ENCODE data around the gene APOBEC2.

Gene APOBEC2

DNA sequence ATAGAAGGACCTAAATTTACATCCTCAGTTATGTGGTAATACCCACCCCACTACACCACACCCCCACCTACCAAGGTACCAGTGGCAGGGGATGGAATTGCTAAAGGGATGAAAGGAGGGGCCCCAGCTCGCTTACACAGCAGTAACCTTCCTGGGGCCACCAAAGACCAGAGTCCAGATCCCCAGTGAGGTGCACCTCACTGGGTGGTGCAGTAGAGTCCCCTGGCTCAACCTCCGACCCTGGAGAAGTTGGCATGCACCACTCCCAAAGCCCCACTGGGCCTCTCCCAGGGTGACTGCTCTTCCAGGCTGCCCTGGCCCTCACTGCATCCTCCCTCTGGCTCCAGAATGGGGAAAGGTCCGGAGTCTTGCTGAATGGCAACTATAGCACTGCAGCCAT lies 14.8 kb upstream of the APOBEC2 start:
- no peak for DNase-seq

DNA sequence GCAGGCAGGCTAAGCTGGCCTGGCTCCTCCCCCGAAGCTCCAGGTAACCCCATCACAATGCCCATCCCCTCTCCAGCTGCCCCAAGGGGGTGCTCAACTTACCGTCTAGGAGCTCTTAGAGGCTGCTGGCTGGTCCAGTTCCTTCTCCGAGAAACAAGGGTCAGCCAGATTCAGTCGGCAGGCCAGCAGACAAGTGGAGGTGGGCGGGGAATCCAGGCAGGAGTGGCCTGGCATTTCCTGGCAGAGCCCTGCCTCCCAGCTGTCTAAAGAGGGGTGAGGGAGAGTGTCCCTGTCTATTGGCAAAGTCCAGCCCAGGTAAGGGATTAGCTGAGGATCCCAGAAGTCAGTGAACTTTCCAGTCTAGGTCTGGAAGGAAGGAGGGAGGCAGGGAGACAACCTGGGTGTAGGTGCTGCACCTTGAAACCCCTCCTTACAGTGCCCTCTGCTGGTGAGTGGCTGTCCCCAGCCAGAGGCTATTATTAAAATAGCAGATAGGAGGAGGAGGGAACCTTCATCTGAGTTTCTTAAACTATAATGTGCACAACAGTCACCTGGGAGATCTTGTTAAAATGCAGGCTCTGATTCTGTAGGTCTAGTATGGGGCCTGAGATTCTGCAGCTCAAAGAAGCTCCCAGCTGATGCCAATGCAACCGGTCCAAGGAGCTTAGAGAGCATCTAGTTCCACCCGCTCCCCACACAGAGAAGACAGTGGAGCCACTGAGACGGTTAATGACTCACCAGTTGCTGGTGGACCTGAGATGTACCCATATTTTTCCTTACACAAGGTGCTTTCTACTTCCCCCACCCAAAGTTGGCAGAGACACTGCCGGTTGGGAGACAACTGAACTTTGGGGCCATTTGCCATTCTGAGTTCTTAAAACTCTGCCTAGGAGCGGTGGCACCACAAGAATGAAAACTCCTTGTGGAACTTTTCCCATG lies 13.7 kb upstream of the APOBEC2 start, which contains the start of gene UNC5CL:
Gene UNC5CL (minus strand): TSS at position 162 of the 939 bp plus-strand sequence. CDS start 4,147 bp downstream, outside the sequence.
- DNase-seq, result peak; percentile 29

- no peak for DNase-seq
These were observed 12.7 kb upstream of the APOBEC2 start for GRCh38 chr6:41040101-41040939.

DNA sequence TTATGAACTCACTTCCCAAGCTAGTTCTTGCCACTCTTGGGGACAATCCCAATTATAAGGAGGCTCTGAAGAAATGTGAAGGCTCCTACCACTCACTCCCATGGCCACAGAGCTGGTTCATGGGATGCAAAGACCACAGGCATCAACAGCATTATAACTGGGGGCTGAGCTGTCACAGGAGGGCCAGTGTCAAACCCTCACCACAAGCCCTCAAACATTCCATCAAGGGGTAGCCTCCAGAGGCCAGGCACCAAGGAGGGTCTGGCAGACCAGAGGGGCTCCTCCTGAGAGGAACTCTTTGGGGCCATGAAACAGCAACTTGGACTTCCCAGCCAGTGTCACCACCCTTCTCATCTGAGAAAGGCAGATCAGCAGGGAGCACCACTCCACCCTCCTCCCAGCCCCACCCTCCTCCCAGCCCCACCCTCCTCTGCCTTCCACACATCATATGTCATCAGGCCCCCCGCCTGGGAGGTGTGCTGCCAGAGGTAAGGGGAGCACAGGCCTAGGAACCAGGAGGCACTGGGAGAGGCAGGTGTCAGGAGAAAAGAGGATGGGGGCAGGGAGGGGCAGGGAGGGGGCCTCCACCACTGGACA lies 12.0 kb upstream of the APOBEC2 start:
- no peak for DNase-seq

DNA sequence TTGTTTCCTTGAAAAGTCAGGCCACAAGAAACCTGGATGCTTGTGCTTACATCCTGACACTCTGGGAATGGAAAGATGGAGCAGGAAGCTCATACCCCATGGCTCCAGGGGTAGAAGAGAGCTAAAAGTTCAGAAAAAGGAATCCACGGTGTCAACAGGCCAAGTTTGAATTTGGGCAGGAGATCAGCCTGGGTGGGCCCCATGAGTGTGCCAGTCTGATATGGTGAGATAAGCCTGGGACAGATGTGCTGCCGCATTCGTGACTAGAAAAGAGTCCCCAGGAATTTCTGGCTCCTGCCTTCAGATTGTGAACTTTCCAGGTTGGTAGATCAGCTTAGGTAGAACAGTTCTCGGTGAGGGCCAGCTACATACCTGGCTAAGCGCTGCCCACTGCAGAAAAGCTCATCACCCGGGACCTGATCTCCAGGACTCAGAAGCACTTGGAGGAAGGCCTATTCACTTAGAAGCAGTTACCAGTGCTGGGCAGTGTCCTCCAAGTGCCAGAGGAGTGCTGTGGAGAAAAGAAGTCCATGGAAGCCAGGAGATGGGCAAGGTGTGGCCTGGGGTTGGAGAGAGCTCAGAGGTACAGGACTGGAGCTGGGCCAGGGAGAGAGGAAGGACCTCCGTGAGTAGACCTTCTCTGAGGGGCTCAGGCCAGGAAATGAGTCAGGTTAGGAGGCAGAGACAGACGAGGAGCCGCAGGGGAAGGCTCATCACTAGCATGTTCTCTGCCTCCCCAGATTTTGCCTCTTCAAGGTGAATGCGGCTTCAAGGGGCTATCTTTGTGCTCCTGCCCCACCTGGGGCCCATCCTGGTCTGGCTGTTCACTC lies 10.6 kb upstream of the APOBEC2 start, which contains the start of gene TSPO2:
Gene TSPO2 (plus strand): TSS at position 242 of the 830 bp plus-strand sequence. CDS start 519 bp downstream, at position 761.
- DNase-seq, result no peak

- no peak for DNase-seq
These were observed 9.9 kb upstream of the APOBEC2 start for GRCh38 chr6:41043151-41043550.

DNA sequence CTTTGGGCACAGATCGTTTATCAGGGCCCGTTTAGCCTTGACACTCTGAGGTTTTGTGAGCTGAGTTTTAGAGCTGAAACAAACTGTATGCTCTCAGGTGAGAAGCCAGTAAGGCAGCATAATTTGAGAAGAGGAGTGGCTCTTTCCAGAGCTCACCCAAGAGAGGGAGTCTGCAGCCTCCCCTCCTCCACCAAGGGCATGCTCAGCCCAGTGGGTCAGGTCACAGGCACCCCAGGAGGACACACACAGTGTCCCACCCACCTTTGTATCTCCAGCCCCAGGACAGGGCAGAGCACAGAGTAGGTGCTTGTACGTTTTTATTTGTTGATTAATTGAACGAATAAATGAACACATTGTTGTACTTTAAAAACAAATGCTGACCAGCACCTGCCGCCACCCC lies 7.3 kb upstream of the APOBEC2 start:
- no peak for DNase-seq

- DNase-seq, result no peak
These were observed 6.9 kb upstream of the APOBEC2 start for GRCh38 chr6:41046084-41046483.

- DNase-seq, result no peak
These were observed 5.7 kb upstream of the APOBEC2 start for GRCh38 chr6:41047306-41047705.

- DNase-seq, result no peak
These were observed 5.0 kb upstream of the APOBEC2 start for GRCh38 chr6:41047745-41048732.

- no peak for DNase-seq
These were observed 3.5 kb upstream of the APOBEC2 start for GRCh38 chr6:41049521-41049920.

GRCh38 chr6:41049955-41050354 lies 3.0 kb upstream of the APOBEC2 start:
- no peak for DNase-seq

DNA sequence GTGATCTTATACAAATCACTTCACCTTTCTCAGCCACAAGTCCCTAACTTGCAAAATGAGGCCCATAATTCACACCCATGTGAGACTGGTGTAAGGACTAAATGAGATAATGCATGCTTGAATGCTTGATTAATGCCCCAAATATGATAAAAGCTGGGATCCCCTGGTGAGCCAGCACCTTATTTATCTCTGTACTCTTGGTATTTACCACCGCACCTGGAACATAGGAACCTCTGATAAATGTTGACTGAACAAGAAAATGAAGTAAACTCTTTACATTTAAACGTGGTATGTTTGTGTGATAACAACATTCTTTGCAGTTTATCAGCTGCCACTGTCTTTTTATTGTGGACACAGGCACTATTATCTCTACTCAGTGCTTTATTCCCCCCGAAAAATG lies 2.5 kb upstream of the APOBEC2 start:
- DNase-seq, result no peak

- no peak for DNase-seq
These were observed 1.1 kb upstream of the APOBEC2 start for GRCh38 chr6:41051873-41052272.

DNA sequence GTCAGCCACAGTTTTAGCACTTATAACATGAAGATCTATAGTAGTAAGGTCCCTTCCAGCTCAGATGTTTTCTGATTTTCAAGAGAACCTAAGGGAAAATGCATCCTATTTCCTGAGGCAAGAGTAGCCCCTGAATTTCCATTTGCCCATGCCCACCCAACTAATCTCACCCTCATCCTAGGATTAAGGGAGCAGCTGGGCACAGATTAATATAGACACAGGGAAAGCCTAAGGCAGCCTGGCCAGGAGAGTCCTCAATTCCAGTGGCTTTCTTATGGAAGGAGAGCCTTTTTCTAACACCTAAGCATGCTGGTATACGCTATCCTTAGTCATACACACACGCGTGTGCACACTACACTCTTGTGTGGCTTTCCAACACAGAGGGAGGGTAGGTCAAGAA lies 1.5 kb downstream of the APOBEC2 start:
- DNase-seq, result no peak

- DNase-seq, result no peak
These were observed 2.1 kb downstream of the APOBEC2 start for GRCh38 chr6:41055149-41055548.

- no peak for DNase-seq
These were observed 3.9 kb downstream of the APOBEC2 start for GRCh38 chr6:41056768-41057490.

- no peak for DNase-seq
These were observed 5.8 kb downstream of the APOBEC2 start for GRCh38 chr6:41058783-41059181.

DNA sequence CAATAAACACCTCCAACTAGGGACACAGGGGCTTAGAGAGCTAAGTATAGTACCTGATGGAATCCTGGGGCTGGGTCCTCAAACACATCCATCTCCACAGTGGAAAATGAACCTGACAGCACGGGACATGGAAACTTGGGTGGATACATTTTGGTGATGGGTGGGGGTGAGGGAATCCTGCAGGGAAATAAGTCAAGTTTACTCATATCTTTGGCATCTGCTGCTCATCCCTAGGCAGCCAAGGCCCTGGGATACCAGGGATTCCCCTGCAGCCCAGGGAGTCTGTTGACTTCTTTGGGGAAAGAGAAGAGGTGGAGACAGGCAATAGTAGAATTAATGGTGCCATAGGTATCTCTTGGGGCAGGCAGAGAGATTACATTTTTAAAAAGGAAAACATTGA lies 6.6 kb downstream of the APOBEC2 start:
- DNase-seq, result no peak

GRCh38 chr6:41061196-41061726 lies 8.3 kb downstream of the APOBEC2 start:
- DNase-seq, result no peak

Measured in NCI-H1436 (cell line).